Bronchial epithelial cell (primary cell): Measurements from ENCODE around the gene C3orf18. TPM values are rescaled to one million over a fixed set of nuclear protein-coding genes. Genes with fewer than 3 reads are reported as not detected.

Experiments used
- DNase-seq: peaks from one replicate; pipeline ENCODE4 v3.0.0-alpha.2; 2010; ENCODE audit warnings: low read depth
- FAIRE-seq: peaks from 2 replicates; lab custom pipeline; 2011; peaks lifted over from hg19 to GRCh38; lab: Jason Lieb, UNC
- H3K27me3 ChIP-seq: 2 replicates; pipeline ENCODE4 v1.5.1; 2011; ENCODE audit warnings: low read length; ENCODE audit not compliant: control insufficient read depth, insufficient read depth
- H3K36me3 ChIP-seq: 2 replicates; pipeline ENCODE4 v1.5.1; 2011; ENCODE audit warnings: low read length; ENCODE audit not compliant: control insufficient read depth, insufficient read depth
- H3K4me3 ChIP-seq: 2 replicates; pipeline ENCODE4 v1.5.1; 2011; ENCODE audit warnings: mild to moderate bottlenecking, low read depth, low read length, control low read depth
- total RNA-seq: library from RNA; depleted of rRNA; stranded (reverse); fragments of >200 nt; gene quantifications from 2 replicates; pipeline ENCODE4 v1.2.1, GENCODE V29; 2014
- TF ChIP-seq, protein P1 (sequence below): IDR thresholded peaks from 2 replicates; pipeline ENCODE4 v1.5.1; 2011; ENCODE audit warnings: mild to moderate bottlenecking, moderate library complexity, low read length, control low read depth, inconsistent platforms; ENCODE audit not compliant: insufficient read depth, severe bottlenecking

C3orf18 gene
- total RNA-seq, 1 donor from 2014 or later = 3.2 TPM

DNA sequence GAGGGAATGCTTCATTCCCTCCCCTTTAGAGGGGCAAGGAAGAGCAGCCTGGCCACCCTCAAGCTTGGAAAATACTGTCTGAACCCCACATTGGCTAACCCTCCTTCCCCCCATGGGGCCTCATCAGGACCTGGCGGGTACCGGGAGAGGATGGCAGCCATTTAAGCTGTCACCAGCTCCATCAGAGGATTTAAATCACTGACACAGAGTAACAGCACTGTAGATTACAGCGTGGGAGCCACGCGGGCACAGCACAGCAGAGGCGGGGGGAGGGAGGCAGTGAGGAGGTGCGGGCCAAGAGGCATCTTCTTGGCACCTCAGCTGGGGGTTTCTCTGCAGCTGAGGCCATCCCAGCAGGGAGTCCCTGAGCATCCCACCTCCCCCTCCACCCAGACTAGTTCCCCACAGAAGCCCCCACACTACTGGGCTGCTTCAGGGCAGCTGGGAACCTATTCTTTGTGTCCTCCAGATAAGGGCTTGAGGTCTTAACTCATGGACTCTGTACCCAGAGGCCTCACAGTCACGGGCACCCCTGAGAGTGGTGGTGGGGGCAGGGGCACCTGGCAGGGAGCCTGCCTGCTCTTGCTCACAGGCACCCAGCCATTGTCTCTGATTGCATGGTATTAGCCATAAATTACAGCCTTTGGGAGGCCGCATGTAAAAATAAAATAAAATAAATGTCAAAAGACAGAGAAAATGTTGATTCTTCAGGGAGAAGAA is 42.2 kb downstream of the C3orf18 start:
- H3K36me3 ChIP-seq = no peaks in the 10 kb centered on the region
- TF ChIP-seq, protein P1, sequence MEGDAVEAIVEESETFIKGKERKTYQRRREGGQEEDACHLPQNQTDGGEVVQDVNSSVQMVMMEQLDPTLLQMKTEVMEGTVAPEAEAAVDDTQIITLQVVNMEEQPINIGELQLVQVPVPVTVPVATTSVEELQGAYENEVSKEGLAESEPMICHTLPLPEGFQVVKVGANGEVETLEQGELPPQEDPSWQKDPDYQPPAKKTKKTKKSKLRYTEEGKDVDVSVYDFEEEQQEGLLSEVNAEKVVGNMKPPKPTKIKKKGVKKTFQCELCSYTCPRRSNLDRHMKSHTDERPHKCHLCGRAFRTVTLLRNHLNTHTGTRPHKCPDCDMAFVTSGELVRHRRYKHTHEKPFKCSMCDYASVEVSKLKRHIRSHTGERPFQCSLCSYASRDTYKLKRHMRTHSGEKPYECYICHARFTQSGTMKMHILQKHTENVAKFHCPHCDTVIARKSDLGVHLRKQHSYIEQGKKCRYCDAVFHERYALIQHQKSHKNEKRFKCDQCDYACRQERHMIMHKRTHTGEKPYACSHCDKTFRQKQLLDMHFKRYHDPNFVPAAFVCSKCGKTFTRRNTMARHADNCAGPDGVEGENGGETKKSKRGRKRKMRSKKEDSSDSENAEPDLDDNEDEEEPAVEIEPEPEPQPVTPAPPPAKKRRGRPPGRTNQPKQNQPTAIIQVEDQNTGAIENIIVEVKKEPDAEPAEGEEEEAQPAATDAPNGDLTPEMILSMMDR = no peak
- no peak for DNase-seq
- no peak overlapping the region for H3K4me3 ChIP-seq
- no peak for FAIRE-seq
- H3K27me3 ChIP-seq = peaks cover 10% of the 10 kb centered on the region

DNA sequence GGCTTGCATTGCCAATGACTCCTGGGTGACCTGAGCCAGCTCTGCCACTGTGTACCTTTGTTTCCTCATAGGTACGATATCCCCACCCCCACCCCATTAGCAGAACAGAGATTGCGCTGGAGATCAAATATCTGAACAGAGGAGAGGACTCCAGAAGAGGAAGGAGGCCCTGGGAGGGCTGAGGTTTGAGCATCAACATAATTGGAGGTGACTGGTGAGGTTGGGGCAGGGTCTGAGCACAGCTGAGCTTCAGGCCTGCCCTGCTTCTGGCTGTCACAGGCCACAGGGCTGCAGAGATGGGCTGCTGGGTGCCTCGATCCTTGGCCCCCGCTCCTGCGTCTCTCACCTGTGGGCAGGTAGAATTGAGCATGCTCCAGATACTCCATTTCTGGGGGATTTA is 42.8 kb downstream of the C3orf18 start:
- FAIRE-seq (no peak), DNase-seq (no peak)
- Histone ChIP-seq H3K36me3 (no peaks in the 10 kb centered on the region), H3K27me3 (peaks cover 6% of the 10 kb centered on the region), H3K4me3 (no peak overlapping the region)
- TF ChIP-seq, protein P1 = no peak

DNA sequence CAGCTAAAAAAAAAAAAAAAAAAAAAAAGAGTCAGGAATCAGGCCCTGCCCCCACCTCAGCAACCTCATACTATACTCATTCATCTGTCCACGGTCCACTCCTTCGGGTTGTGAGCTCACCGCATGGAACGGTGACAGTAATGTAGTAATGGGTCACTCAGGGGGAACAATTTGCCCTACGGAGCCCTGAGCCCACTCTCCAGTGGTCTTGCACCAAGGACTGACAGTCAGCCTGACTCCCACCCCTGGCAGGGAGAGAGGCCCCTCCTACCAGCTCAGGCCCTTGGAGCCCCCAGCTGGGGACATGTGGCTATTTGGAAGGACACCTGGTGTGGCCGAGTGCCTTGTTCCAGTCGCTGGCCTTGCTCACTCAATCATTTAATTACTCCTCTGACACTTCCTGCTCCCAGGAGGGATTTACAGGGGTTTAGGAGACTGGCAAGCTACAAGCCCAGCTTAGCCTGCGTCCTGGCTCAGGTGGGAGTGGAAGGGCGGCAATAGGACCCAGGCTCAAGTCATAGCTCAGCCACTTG is 44.2 kb downstream of the C3orf18 start:
- FAIRE-seq = no peak
- Histone ChIP-seq H3K36me3 (no peaks in the 10 kb centered on the region), H3K4me3 (no peak overlapping the region), H3K27me3 (peaks cover 6% of the 10 kb centered on the region)
- DNase-seq = no peak
- TF ChIP-seq, protein P1 = no peak

DNA sequence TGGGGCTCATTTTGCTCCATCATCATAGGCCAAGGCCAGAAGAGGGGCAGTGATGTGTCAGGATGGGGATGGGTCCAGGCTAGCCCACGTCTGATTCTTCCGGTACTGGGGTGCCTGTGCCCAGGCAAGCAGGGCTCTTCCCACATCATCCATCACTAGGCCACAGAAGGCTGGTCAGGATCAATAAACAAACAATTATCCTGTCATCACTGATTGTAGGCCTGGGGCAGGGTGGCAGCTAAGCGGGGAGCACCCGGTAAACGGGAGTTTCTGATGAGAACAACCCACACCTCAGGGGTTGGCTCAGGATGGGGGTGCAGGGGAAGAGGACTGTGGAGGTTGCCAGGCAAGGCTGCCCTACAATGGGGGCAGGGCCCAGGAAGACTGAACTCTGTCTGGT is 46.0 kb downstream of the C3orf18 start:
- Histone ChIP-seq H3K36me3 (no peaks in the 10 kb centered on the region), H3K27me3 (peaks cover 6% of the 10 kb centered on the region), H3K4me3 (no peak overlapping the region)
- TF ChIP-seq, protein P1 = no peak
- DNase-seq (no peak), FAIRE-seq (no peak)

DNA sequence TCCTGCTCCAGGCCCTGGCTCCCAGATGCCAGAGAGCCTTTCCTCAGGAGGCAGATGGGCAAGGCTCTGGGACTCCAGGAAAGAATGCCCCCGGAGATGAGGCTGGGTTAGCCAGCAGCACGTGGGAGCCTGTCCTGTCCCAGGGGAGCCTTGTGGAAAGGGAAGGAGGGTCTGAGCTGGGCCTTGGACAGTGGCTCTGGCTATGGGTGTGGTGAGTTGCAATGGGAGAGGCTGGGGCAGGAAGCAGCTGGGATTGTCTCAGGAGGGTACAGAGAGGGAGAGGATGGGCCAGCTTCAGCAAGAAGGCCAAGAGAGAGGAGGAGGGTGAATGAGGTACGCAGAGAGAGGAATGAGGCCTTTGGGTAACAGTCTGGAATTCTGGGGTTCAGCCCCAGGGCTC is 46.7 kb downstream of the C3orf18 start:
- H3K36me3 ChIP-seq = no peaks in the 10 kb centered on the region
- peaks cover 6% of the 10 kb centered on the region for H3K27me3 ChIP-seq
- DNase-seq = no peak
- H3K4me3 ChIP-seq = no peak overlapping the region
- TF ChIP-seq, protein P1 = no peak
- FAIRE-seq = no peak
